NOMO-1 (cell line): ENCODE measurements around the gene TTN.
"Not testable (repeated sequence)": the region's sequence is repeated elsewhere in the genome, so short reads cannot be mapped to it uniquely, and the experiment has no call there.

ENCODE experiments used
- DNase-seq, 2 experiments: peaks; one replicate each; lab custom pipeline; 2025; ENCODE audit not compliant: unreplicated experiment in 2 of 2; lab: John Stamatoyannopoulos, UW

The TTN gene

DNA sequence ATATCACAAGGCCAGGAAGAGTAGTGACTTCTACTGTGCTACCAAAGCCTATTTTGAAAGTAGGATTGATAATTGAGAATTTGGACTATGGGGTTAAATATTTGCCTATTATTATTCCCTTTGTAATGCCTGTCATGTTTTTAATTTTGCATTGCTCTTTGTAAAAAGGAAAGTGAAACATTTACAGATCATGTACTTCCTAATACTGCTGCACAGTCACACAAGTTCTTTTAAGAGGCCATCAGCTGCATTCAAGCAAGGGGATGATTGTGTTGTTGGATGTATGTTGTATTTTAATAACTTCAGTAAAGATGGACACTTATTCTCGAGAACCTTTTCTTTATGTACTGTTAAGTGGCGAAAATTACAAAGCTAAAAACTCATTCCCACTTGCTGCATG lies 256.9 kb downstream of the TTN start:
- no peak for DNase-seq

DNA sequence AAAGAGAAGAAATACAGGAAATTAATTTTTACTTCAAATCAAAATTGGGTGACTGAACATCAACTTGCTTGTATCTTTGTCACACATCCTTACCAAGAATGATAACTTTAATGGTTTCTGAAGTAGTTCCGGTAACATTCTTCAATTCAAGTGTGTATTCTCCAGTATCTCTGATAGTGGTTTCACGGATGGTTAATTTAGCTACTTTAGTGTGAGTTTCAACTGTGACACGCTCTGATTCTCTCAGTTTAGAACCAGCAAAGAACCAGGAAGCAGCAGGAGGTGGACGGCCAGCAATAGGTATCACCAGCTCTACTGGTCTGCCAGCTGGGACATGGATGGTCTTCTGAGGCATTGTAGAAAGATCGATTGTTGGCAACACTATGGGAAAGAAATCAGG lies 264.7 kb downstream of the TTN start:
- no peak for DNase-seq

DNA sequence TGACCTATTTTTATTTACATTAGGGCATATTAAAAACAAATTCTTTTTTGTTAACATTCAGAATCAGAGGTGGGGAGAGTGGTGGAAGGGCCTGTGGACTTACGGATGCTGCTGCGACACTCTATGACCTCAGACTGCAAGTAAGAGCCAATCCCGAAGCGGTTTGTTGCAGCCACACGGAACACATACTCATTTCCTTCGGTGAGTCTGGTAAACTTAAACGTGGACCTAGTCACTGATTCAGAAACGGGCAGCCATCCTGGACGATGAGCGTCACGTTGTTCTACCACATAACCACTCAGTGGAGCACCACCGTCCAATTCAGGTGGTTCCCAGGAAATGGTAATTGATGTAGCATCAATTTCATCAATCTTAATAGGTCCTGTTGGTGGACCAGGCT lies 265.1 kb downstream of the TTN start:
- DNase-seq: no peak

DNA sequence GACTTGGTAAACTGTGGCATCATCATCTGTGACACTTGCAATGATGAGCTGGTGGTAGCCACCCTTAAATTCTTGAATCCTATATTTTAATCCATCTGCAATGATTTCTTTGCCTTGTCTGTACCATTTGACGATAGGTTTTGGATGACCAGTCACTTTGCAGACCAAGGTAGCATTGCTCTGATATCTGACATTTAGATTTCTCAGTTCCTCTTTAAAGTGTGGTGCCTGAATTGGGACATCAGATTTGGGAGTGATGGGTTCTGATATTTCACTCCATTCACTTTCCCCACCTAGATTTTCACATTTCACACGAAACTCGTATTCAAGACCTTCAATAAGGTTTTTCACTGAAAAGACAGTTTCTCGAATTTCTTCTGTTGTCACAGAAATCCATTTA lies 271.2 kb downstream of the TTN start:
- DNase-seq: no peak

DNA sequence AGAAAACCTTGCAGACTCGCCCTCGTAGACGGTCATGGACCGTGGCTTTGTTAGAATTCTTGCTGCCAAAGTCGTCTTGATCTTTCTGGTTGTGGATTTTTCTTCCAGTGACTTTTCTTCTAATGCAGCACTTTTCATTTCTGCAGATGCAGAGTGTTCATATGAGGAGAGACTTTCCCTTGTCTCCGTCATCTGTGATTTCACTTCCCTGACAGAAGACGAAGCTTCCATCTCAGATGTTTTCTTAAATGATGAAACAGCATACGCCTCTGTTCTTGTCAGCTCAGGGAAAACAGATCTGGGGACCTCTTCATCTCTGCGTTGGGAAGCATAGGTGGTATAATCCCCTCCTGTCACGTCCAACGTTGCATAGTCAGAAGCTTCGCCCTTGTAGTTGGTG lies 276.1 kb downstream of the TTN start:
- peak in 1 of 2 experiments; percentile 25 for DNase-seq

DNA sequence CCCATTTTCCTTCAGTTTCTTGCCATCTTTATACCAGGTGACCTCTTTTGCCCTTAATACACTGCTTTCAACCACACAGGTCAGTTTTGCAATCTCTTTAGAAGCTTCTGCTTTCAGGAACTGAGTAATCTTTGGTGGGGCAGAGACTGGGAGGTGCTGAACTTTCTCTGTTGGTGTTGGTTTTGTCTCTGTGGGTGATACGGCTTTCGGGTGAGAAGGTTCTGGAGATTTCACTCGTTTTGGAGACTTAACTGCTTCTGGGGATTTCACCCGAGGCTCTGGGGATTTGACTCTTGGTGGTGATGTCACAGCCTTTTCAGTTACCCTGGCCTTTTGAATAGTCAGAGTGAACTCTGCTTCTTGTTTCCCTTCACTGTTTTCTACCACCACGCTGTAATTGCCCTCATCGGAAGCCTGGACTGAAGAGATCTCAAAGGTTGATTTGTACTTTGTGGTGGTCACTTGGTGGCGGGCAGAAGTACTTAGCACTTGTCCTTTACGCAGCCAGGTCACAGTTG lies 276.5 kb downstream of the TTN start:
- DNase-seq: peak; percentile 88 to 93

DNA sequence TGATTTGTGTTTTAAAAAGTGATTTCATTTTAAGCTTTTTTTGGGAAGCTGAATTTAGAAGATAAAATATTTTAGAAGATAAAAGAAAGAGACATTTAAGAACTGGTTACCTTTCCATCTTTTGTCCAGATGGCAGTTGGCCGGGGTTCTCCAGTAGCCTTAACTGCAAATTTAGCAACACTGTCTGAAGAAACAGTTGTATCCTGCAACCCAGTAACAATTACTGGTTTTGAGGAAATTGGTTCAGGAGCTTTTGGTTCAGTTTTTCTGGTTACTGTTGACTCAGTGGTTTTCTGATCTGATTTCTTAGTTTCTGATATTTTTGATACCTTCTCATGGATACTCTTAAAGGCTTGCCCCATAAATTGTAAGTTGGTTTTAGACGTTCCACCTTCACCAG lies 277.1 kb downstream of the TTN start:
- peak; percentile 9 to 68 for DNase-seq

DNA sequence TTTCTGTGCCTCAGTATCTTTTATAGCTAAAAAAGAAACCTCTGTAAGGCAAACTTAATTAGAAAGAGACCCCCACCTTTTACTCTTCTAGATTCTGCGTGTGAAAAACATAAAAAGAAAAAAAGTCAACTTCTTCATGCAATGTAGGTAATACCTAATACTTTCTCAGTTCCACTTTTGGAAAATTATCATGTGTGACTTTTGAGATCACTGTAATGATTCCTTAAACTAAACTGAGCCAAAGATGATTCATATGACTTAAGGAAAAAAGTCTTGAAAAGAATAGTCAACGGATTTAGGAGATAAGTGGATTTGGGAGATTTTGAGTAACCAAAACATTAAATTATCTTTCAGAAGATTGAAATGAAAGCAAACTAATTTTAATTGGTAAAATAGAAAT lies 278.0 kb downstream of the TTN start:
- no peak for DNase-seq

DNA sequence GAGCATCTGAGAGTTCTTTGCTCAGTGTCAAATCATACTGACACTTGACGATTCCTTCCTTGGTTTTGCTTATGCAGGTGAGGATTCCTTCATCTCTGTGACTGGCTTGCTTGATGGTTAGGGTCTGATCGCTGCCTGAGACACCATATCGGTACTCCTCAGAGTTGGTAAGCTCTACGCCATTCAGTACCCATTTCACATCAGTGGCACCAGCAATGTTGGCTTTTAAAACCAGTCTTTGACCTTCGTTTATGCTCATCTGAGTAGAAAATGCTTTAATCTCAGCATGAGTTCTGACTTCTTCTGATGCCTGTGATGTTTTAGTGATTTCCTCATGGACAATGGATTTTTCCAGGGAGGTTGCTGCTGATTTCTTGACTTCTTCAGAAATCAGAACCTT lies 278.6 kb downstream of the TTN start:
- DNase-seq: no peak

DNA sequence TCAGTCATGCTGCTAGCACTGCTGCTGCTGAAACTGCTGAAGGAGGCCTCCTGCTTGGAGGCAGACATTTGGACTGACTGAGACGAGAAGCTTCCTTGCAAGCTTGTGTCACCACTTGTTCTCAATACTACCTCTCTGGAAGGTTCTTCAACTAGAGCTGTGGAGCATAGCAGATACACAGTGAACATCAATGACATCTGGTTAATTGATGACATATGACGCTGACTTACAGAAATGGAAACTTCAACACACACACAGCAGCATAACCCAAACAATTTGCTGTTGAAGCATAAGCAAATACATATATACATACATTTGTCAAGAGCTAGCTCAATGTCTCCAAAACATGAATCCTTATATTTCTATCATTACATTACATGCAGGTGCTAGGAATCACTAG lies 279.6 kb downstream of the TTN start:
- DNase-seq: no peak

DNA sequence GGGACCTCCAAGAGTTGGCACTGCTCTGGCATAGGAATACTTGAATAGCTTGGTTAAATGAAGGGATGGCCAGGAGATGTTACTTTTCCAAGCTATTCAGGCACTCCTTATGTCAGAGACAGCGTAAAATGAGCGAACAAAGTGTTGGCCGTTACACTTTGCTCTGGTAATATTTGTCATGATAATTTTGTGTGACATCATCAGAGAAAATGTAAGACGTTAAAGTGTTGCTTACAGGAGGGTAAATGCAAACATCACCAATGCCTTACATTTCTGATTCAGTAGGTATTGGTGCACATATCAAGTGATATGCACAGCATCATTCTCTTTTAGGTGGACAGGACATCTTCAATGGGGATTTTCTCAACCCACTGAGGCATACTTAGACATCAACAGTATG lies 281.0 kb downstream of the TTN start:
- DNase-seq: no peak

DNA sequence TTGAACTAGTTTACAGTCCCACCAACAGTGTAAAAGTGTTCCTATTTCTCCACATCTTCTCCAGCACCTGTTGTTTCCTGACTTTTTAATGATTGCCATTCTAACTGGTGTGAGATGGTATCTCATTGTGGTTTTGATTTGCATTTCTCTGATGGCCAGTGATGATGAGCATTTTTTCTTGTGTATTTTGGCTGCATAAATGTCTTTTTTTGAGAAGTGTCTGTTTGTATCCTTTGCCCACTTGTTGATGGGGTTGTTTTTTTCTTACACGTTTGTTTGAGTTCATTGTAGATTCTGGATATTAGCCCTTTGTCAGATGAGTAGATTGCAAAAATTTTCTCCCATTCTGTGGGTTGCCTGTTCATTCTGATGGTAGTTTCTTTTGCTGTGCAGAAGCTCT lies 281.8 kb downstream of the TTN start:
- DNase-seq: not testable (repeated sequence)

DNA sequence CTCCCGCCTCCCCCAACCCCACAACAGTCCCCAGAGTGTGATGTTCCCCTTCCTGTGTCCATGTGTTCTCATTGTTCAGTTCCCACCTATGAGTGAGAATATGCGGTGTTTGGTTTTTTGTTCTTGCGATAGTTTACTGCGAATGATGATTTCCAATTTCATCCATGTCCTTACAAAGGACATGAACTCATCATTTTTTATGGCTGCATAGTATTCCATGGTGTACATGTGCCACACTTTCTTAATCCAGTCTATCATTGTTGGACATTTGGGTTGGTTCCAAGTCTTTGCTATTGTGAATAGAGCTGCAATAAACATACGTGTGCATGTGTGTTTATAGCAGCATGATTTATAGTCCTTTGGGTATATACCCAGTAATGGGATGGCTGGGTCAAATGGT lies 282.2 kb downstream of the TTN start:
- not testable (repeated sequence) for DNase-seq

DNA sequence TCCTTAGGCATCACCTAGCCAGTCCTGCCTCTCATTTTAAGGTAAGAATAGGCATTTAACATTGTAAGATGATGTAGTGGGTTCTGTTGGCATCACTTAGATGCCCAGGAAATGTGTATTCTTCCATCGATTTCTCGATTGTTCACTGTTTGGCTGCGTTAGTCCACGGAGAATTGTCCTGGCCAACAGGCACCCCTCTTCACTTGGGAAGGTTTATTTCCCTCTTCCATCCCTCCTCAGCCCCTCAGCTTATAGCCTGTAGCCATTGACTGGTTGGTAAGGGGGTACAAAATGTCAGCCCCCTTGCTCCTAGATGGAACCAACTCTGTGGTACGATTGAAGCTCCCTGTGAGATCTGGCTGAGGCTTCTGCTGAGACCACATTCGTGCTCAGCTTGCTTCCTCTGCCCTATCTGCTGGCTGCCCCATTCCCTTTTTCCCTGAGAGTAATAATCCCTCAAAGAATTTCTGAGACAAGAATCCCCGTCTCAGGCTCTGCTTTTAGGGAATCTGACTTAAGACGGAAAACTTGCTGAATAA lies 283.6 kb downstream of the TTN start:
- peak in 1 of 2 experiments; percentile 14 for DNase-seq

DNA sequence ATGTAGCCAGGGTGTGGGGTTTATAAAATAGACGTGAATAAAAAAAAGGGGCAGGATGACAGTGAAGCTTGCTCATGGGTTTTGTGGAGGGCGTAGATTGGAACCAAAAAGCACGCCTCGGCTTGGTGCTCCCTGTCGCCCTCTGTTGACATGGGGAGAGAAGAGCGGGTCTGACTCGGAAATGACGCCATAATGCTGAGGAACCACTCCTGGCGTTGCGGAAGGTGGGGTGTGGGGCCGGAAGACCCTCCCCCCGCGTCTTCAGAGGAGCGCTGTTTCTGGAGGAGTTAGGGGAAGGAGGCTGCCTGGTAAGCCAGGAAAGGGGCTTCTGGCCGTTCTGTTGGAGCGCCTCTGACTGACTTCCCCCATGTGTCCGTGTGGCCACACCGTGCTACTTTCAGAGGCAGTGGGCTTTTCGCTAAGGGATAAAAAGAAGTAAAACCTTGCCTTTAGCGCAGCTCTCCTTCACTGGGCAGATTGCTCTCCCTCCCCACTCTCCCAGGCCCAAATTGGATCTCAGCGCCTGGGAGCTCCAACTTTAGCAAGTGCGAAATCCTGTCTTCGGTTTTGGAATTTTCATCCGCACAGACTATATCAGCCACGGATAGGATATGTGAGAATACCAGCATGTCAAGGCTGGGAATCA lies 284.1 kb downstream of the TTN start:
- peak; percentile 93 to 94 for DNase-seq

DNA sequence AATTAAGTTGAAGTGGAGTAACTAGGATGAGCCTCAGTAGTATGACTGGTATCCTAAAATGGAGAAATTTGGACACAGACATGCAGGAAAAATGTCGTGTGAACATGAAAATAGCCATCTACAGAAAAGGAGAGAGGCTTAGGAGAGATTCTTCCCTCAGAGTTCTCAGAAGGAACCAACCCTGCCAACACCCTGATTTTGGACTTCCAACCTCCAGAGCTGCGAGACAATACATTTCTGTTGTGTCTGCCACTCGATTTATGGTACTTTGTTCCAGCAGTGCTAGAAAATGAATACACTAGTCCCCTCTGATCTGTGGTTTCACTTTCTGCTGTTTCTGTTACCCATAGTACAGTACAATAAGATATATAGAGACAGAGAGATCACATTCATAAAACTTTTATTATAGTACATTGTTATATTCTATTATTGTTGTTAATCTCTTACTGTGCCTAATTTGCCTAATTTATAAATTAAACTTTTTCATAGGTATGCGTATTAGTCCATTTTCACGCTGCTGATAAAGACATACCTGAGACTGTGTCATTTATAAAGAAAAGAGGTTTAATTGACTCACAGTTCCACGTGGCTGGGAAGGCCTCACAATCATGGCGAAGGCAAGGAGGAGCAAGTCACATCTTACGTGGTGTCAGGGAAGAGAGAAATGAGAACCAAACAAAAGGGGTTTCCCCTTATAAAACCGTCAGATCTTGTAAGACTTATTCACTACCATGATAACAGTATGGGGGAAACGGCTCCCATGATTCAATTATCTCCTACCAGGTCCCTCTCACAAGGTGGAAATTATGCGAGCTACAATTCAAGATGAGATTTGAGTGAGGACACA lies 285.7 kb downstream of the TTN start:
- no peak for DNase-seq

DNA sequence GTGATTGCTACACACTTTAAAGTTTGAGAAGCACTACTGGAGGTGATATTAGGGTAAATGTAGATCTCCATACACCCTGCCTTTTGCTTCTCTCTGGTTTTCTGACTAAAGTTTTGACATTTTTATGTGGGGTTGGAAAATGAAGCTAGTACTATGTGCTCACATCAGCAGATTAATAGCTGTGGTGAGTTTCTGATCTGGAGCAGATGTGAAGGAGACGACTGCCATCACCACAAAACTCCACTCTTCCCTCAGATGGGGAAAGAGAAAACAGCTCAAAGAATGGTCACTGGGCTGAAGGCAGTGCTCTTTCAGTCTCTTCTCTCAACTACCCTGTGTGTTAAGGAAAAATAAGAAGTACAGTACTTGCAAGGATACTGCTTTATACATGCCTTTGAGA lies 289.7 kb downstream of the TTN start:
- no peak for DNase-seq

DNA sequence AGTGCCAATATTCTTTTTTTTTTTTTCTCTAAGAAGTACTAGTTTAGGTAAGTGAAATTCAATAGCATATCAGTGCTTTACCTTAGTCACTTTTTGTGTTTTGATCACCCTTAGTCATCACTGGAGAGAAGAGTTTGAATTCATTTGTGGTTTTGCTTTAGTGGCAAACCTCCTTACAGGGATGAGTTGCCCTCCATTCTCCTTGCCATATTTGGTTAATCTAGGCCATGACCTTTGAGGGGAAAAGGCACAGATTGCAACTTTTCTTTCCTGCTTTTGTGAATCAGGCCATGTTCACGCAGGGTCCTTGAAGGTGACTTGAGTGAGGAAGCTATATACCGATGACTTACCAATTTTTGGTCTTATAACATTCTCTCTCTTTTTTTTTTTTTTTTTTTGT lies 292.6 kb downstream of the TTN start:
- no peak for DNase-seq

DNA sequence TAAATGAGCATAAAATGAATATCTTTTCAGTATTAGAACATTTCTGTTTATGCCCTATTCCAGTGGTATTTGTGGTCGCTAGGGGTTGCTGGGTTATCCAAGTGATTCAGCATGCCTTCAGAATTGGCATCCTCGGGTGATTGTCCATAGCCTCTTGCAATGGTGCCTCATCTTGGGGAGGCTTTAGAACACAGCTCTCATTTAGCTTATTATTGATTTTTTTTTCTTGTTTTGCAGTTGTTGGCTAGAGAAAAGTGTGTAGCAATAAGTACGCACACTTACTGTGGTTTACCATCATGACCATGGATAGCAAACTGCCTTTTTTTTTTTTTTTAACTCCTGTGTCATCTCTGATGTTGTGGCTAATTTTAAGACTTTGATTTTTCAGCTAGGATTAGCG lies 293.3 kb downstream of the TTN start:
- DNase-seq: no peak

DNA sequence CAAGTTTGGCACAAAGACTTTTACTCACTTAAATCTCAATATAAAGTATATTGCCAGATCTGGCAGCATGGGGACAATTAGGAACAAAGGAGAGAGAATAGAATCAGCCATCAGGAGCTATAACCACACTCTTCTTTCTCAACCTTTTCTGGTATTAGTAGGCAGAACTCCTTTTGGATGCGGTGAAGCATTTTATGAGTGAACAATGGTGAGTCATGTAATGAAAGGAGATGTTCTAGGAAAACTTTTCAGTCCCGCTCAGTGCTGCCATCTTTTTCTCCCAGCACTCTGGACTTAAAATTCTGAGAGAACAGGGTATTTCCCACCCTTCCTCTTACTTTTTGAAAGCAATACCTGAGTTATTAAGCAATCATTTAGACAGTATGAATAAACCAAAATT lies 294.7 kb downstream of the TTN start:
- DNase-seq: no peak

DNA sequence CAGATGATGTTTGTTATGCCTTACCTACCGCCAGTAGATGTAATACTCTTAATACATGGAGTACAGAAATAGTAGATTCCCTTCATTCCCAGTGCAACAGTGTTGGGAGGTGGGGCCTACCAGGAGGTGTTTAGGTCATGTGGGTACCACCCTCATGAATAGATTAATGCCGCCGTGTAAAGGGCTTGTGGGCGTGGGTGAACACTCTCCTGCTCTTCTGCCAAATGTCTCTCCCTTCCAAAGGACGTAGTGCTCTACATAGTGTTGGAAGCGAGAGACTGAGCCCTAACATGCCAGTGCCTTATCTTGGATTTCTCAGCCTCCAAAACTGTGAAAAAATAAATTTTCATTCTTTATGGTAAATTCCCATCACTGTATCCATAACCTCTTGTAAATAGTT lies 296.8 kb downstream of the TTN start:
- no peak for DNase-seq

DNA sequence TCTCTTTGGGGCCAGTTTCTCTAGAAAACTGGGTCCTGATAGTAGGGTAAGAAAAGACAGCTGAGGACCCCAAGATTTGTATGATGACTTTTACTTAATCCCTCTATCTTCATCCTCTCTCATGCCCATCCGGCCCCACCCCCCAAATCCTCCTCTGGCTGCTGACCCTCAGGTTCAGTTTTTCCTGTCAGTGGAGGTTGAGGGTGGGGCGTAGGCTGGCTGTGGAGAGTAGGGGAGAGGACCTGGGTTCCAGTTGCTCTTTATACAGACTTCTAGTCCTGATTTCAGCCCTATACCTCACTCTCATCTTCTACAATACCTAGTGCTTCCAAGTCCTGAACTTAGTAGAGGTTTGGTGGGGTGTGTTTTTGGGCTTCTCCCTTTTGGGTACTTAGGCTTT lies 298.6 kb downstream of the TTN start:
- no peak for DNase-seq
